Psoas muscle (tissue), 8 donors: ENCODE data around the gene HERC5. TPM values are rescaled to one million over a fixed set of nuclear protein-coding genes. Genes with fewer than 3 reads are reported as not detected.
"Not testable (repeated sequence)": the region's sequence is repeated elsewhere in the genome, so short reads cannot be mapped to it uniquely, and the experiment has no call there.

Source experiments
- ATAC-seq, 4 donors: fragments of 200-7000 bp; cut with Tn5 transposase; one replicate each; pipeline ENCODE4 v1.9.1; 2020; ENCODE audit warnings: moderate library complexity in 3 of 4, mild to moderate bottlenecking in 2 of 4
- DNase-seq, 2 donors: peaks; one replicate each; pipeline ENCODE4 v3.0.0-alpha.2; 2020
- H3K27ac ChIP-seq: fragments of 200-600 bp; one replicate; pipeline ENCODE4 v1.8.0; 2022
- H3K27me3 ChIP-seq, 3 donors: fragments of 200-600 bp in 1 of 3; one replicate each; pipeline versions ENCODE4 v1.6.1 to v1.8.0; 2013 to 2022; ENCODE audit warnings: low read length in 2 of 3, mild to moderate bottlenecking in 2 of 3, moderate library complexity in 1 of 3; ENCODE audit not compliant: insufficient read depth in 3 of 3
- H3K36me3 ChIP-seq, 2 donors: fragments of 200-600 bp in 1 of 2; one replicate each; pipeline versions ENCODE4 v1.6.1 to v1.8.0; 2013 to 2022; ENCODE audit warnings: low read depth in 1 of 2, mild to moderate bottlenecking in 1 of 2, moderate library complexity in 1 of 2; ENCODE audit not compliant: insufficient read depth in 1 of 2
- H3K4me1 ChIP-seq: fragments of 200-600 bp; one replicate; pipeline ENCODE4 v1.8.0; 2022
- H3K4me3 ChIP-seq: fragments of 200-600 bp; one replicate; pipeline ENCODE4 v1.8.0; 2022; ENCODE audit warnings: mild to moderate bottlenecking
- H3K9me3 ChIP-seq: fragments of 200-600 bp; one replicate; pipeline ENCODE4 v1.8.0; 2022
- WGBS, 3 donors: extraction: QIAGEN DNeasy Blood & Tissue Kit; methylation state at CpG; one replicate each; pipeline versions ENCODE4 v1.1.6 to v1.1.7; 2013; 5-methylcytosine and 5-hydroxymethylcytosine counted together
- intact Hi-C, 2 donors: fragments of 100-400 bp; cut with DNase I; formaldehyde crosslinking; loops; one replicate each; pipeline versions ENCODE4 v1.11.0 to v1.14.2; 2022
- polyA plus RNA-seq, 3 donors: library from polyadenylated mRNA; stranded (reverse); fragments of 200-250 nt; gene quantifications; one replicate each; pipeline ENCODE4 v1.2.3, GENCODE V29; 2013
- total RNA-seq, 4 donors: library from RNA; stranded (reverse); fragmentation: NEBNext Ultra II Directional in 2 of 4; extraction: Animal tissue kit (Norgen Biotek cat#: 25700) in 2 of 4; gene quantifications; one replicate each; pipeline versions ENCODE4 v1.2.1 to v1.2.4, GENCODE V29; 2021 to 2023
- TF ChIP-seq, protein P1 (sequence below): fragments of 200-600 bp; IDR thresholded peaks from one replicate; pipeline ENCODE4 v1.8.0; 2022; ENCODE audit warnings: antibody characterized with exemption
- donor health status: healthy with polysubstance abuse.
- donor health status: DM: no; HTN: no; CAD: no; lungs with moderate emphysema.
- donor health status: Bipolar disorder and iron deficiency.
- donor health status: healthy.
- donor health status: DM: yes; HTN: yes; CAD: no.
- donor health status: DM: no; HTN: no; CAD: no.
- donor health status: DM: no; HTN: no; CAD: no.
- donor health status: DM: yes; HTN: yes; CAD: no.

The HERC5 gene
- total and polyA plus RNA-seq, 7 donors, result 0.42 to 2.8 (median 0.79) TPM

DNA sequence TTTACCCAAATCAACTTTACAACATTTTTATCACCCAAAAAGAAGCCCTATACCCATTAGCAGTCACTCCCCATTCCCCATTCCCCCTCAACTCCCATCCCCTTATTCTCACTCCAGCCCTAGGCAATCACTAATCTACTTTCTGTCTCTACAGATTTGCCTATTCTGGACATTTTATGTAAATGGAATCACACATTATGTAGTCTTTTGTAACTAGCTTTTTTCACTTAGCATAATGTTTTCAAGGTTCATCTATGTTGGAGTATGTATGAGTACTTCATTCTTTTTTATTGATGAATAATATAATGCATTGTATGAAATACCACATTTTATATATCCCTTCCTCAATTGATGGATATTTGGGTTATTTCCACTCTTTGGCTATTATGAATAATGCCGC is 36.1 kb upstream of the HERC5 start:
- 97 to 100% (median 98%) methylated on average over 1 of the region's 1 CpG for WGBS, 3 donors
- no peaks in the 10 kb centered on the region for H3K36me3 ChIP-seq
- ATAC-seq (no peak), DNase-seq (no peak)
- H3K27ac ChIP-seq, result no peak overlapping the region
- TF ChIP-seq, protein P1, sequence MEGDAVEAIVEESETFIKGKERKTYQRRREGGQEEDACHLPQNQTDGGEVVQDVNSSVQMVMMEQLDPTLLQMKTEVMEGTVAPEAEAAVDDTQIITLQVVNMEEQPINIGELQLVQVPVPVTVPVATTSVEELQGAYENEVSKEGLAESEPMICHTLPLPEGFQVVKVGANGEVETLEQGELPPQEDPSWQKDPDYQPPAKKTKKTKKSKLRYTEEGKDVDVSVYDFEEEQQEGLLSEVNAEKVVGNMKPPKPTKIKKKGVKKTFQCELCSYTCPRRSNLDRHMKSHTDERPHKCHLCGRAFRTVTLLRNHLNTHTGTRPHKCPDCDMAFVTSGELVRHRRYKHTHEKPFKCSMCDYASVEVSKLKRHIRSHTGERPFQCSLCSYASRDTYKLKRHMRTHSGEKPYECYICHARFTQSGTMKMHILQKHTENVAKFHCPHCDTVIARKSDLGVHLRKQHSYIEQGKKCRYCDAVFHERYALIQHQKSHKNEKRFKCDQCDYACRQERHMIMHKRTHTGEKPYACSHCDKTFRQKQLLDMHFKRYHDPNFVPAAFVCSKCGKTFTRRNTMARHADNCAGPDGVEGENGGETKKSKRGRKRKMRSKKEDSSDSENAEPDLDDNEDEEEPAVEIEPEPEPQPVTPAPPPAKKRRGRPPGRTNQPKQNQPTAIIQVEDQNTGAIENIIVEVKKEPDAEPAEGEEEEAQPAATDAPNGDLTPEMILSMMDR, result no peak
- H3K4me3 ChIP-seq, result no peak overlapping the region
- peaks cover 4% of the 10 kb centered on the region for H3K9me3 ChIP-seq
- H3K27me3 ChIP-seq, result no peaks in the 10 kb centered on the region
- intact Hi-C loops, result no loop called here
- no peaks in the 10 kb centered on the region for H3K4me1 ChIP-seq

DNA sequence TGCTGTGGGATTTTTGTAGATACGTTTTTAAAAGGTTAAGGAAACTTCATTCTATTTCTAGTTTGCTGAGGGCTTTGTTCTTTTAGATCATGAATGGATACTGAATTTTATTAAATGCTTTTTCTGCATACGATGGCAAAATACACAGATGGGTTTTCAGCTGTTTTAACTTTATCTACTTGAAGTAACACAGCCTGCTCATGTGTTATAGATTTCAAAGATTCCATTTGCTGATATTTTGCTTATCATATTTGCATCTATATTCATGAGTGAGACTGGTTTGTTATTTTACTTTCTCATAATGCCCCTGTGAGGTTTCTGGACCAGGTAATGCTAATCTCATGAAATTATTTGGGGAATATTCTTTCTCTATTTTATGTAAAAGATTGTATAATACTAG is 34.5 kb upstream of the HERC5 start:
- DNase-seq (no peak), ATAC-seq (no peak)
- Histone ChIP-seq H3K4me3 (no peak overlapping the region), H3K27ac (no peak overlapping the region), H3K4me1 (no peaks in the 10 kb centered on the region), H3K9me3 (peaks cover 4% of the 10 kb centered on the region), H3K27me3 (no peaks in the 10 kb centered on the region), H3K36me3 (no peaks in the 10 kb centered on the region)
- TF ChIP-seq, protein P1, result no peak
- intact Hi-C loops, result no loop called here
- WGBS, 3 donors, result 76 to 86% (median 79%) methylated on average over 2 of the region's 2 CpGs

- Histone ChIP-seq H3K36me3 (peaks cover 0 to 8% of the 10 kb centered on the region in 2 donors), H3K27ac (no peak overlapping the region), H3K4me1 (no peaks in the 10 kb centered on the region), H3K4me3 (no peak overlapping the region), H3K27me3 (no peaks in the 10 kb centered on the region), H3K9me3 (peaks cover 6% of the 10 kb centered on the region)
- 49 to 73% (median 56%) methylated on average over 1 of the region's 1 CpG for WGBS, 3 donors
- TF ChIP-seq, protein P1, result no peak
- ATAC-seq, result no peak
- intact Hi-C loops, result no loop called here
- DNase-seq, result no peak
Measured at GRCh38 chr4:88429401-88429800, 27.5 kb upstream of the HERC5 start.

DNA sequence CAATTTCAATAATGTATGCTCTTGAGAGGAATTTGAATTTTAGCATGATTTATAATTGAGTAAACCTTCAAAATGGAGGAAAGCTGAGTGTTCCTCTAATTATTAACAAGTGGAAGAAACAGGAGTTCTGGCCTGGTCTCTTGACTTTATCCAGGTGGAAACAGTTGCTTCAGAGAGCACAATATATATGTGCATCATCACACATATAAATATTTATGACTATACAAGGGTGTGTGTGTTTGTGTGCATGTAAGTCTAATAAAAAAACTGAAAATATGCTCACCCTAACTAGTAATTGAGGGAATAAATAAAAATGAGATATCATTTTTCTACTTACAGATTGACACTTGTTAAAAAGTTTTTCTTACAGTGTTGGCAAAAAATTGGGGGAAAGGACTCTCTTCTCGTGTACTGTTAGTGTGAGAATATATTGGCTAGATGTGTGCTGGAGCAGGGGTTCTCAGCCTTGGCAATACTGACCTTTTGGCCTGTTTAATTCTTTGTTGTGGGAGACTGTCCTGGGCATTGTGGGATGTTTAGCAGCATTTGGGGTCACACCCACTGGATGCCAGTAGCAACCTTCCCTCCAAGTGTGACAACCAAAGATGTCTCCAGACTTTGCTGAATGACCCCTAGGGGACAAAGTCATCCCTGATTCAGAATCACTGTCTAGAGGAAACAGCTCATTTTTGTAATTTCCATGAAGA is 20.8 kb upstream of the HERC5 start:
- Histone ChIP-seq H3K4me3 (no peak overlapping the region), H3K4me1 (no peaks in the 10 kb centered on the region), H3K27me3 (no peaks in the 10 kb centered on the region), H3K27ac (no peak overlapping the region), H3K9me3 (peaks cover 6% of the 10 kb centered on the region), H3K36me3 (peaks cover 0 to 8% of the 10 kb centered on the region in 2 donors)
- TF ChIP-seq, protein P1, result no peak
- ATAC-seq, result no peak
- 82 to 93% (median 89%) methylated on average over 1 of the region's 1 CpG for WGBS, 3 donors
- DNase-seq, result no peak
- intact Hi-C loops, result no loop called here

DNA sequence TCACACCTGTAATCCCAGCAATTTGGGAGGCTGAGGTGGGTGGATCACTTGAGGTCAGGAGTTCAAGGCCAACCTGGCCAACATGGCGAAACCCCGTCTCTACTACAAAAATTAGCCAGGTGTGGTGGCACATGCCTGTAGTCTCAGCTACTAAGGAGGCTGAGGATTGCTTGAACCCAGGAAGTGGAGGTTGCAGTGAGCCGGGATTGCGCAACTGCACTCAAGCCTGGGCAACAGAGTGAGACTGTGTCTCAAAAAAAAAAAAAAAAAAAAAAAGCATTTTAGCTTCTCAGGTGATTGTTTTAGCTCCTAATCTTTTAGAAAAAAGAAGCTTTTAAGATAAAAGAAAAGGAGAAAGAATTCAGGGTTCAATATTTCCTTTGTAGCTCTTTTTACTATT is 19.0 kb upstream of the HERC5 start:
- H3K27me3 ChIP-seq, H3K36me3 ChIP-seq, H3K27ac ChIP-seq, intact Hi-C loops, H3K4me1 ChIP-seq, H3K9me3 ChIP-seq, ATAC-seq, DNase-seq, H3K4me3 ChIP-seq: not testable (repeated sequence)
- 93 to 97% (median 96%) methylated on average over 4 of the region's 4 CpGs for WGBS, 3 donors
